ENCODE measurements around the gene CALML5.

Gene CALML5

DNA sequence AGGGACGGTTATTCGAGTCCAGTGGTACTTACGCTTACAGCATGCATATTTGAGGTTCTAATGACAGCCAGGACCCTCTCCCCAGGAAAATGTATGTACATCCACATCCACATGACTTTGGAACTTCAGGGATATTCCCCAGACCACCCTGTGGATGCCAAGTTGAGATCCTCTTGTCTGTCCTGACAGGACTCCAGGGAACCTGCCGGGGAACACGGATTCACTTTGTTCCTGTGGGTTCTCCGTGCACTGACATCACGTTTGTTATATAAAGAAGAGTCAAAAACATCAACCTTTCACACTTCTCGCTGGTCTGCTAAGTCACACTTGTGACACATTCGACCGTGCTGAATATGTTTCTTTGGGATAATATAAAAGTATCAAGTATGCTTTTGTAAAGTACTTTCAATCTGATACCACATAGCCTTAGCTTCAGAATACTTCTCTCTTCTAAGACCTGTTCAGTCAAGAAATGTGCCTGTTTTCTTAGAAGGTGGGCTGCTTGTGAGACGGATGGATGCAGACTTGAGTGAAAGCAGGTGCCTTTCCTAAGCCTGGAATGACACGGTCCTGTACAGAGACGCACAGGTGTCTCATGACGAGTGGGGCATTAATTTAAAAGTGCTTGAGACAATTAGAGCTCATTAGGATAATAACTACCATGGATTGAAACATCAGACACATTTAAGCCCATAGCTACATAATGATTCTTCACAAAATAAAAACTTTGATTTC is 38.7 kb downstream of the CALML5 start:
- DNase-seq, result no peak

DNA sequence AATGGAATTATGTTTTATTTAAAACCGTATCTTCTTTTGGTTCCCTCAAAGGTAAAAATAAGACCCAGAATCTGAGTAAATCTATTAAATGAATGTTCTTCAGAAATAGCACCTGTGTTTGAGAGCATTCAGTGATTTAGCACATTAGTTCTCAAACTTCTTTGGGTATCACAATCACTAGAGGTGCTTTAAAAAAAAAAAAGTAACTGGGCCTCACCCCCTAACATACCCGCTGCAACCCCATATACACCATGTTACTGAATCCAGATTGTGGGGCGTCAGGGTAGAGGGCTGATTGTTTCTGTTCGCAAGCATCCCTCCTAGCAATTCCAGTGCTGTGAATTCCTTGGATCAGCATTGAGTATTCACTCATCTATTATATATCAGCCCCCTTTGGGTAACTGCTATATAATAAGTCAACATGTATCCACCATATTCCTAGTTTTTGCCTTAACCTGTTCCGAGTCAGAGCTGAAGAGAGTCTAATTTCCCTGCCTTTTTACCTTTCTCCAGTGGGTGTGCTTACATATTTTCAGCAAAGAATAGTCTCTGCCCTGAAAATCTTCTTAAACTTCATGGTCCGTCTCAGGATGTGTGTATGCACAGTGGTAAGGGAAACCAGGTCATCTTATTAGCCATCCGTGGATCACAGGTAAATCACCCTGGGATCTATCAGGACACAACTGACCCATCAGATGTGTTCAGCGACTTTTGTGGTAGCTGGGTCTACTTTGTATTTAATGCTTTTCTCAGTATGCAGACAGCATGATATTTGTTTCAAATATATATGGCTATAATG is 40.2 kb downstream of the CALML5 start:
- DNase-seq, result no peak

DNA sequence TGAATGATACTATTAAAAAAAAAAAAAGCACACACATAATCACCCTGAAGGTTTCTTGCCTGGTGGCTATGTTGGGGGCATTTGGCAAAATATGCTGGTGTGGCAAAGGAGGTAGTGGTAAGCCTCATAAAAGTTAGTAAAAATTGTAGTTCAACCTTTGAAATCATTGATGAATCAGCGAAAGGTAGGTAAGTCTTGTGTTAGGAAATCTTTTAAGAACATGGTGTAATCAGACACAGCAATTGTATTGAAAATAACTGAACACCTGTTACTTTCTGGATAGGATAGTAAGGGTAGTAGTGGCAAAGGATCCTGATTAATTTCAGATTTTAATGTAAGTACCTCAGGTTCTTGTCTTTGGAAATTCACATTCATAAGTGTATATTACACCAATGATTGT is 40.9 kb downstream of the CALML5 start:
- DNase-seq, result no peak

DNA sequence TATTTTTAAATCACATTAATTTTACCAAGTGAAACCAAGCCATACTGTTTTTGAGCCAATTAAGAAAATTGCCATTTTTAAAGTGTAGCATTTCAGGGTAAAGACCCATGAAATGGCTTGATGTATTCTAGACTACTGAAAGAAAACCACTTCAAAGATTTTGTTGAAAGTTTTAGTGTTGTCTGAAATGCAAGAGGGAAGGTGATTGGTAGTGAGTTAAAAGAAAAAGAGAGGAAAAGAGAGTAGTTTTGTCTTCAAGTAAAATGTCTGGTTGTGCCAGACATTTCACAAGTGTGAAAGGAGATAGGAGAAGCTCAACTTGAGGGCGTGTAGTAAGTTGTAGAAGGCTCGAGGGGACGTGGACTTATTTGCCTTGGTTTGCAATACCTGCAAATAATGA is 41.6 kb downstream of the CALML5 start:
- DNase-seq, result no peak

DNA sequence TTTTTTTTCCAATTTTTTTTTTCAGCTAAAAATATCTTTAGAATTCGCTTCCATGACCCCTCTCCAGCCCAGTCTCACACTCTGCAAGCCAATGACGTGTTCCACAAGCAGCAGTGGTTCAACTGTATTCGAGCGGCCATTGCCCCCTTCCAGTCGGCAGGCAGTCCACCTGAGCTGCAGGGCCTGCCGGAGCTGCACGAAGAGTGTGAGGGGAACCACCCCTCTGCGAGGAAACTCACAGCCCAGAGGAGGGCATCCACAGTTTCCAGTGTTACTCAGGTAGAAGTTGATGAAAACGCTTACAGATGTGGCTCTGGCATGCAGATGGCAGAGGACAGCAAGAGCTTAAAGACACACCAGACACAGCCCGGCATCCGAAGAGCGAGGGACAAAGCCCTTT is 42.8 kb downstream of the CALML5 start:
- no peak for DNase-seq

DNA sequence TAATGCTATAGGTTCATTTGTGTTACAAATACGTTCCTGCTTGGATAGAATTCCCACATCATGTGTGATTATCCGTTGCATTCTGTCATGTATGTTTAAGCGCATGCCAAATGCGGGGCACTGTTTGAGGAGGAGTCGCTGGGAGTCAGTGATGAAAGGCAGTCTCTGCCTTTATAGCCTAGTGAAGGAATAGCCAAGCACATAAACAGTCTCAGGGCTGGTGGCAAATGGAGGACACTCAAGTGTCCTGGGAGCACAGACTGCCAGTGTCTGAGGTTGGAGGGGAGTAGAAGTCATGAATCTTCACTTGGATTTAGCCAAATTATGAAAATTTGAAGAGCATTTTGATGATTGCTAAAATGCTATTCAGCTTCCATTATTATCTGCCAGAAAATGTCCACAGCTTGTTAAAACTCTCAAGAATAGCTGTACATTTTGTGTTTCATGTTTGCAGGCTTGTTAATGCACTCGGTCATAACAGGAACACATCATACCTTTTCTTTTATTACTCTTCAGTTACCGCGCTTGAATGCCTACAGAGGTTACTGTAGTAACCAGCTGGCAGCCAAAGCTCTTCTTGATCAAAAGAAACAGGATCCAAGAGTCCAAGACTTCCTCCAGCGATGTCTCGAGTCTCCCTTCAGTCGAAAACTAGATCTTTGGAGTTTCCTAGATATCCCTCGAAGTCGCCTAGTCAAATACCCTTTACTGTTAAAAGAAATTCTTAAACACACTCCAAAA is 45.5 kb downstream of the CALML5 start:
- no peak for DNase-seq

DNA sequence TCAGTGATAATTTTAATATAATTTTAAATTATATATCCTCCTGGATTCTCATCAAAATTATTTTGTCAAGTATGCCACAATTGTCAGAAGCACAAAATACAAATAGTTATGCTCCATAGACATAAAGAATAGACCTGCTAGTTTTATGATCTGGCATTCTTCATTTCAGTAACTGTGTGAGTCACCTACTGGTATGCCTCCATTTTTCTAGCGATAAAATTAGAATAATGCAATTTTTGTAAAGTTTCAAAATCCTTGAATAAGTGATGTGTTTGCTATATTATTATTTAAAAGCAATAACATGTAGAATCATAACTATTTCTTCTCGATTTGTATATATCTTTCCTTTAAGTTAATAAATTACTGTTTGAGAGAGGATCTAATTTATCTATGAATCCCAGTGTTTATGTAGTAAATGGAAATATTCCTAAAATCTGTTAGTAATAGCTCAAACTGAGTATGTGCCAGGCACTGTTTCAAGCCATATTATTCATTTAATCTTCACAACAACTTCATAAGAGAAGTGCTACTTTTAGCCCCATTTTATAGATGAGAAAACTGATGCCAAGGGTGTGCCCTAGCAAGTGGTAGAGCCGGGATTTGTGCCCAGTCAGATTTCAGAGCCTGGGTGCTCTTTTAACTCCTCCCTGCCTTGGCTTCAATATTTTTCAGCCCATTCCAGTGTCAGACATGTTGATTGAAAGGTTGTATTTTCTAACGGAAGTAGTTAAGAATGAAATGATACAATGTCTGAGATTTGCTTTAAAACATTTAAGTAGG is 48.6 kb downstream of the CALML5 start:
- no peak for DNase-seq

DNA sequence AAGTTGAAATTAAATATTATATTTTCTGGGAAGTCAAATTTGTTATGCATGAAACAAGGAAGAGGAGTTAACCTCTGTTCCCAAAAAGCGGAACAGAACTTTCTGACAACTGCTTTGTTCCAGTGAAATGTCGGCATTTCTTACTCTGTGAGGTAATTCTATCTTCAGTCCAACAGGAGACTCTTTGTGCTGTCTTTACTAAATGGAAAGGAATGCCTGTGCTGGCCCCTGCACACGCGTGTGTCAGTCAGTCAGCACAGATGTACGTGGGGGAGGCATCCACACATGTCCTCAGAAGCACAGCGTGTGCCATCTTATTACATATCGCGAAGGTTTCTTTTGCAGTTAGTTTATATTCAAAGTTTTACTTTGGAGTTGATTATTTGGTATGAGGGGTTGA is 49.5 kb downstream of the CALML5 start:
- DNase-seq, result no peak

DNA sequence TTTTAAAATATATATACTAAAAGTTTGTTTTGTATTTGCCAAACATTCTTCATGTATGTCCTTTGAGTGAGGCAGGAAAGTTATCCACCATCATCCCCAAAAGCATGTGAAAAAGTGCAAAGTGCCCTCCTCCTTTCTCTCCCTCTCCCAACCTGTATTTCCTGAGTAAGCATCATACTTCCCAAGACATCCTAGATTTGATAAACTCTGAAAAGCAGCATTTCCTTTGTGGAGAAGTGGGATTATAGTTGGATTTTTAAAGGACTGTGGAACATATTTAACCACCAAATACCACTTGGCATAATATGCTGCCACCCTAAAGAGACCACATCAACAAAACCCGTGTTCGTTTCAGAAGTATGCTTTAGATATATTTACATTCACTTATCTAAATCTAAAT is 50.1 kb downstream of the CALML5 start:
- DNase-seq, result no peak

Data from stimulated activated CD4-positive, alpha-beta T cell treated with anti-CD3 and anti-CD28 coated beads, Interleukin-2, amount 100 ng/mL, for 48 hours (primary cell).